WERI-Rb-1 (cell line): ENCODE results near the gene C1orf52.

Experiments used
- DNase-seq: peaks from one replicate; pipeline ENCODE4 v3.0.0-alpha.2; 2020
- H3K27ac ChIP-seq: fragments of 250-450 bp; sonication (Bioruptor Pico); 2 replicates; pipeline ENCODE4 v1.5.1; 2020; ENCODE audit warnings: mild to moderate bottlenecking, moderate library complexity
- H3K27me3 ChIP-seq: fragments of 250-450 bp; sonication (Bioruptor Pico); 2 replicates; pipeline ENCODE4 v1.5.1; 2021; ENCODE audit warnings: mild to moderate bottlenecking, low read depth, moderate library complexity; ENCODE audit not compliant: insufficient read depth, severe bottlenecking
- H3K36me3 ChIP-seq: fragments of 250-450 bp; sonication (Bioruptor Pico); 2 replicates; pipeline ENCODE4 v1.5.1; 2020; ENCODE audit warnings: mild to moderate bottlenecking, moderate library complexity
- H3K4me3 ChIP-seq: 2 replicates; pipeline ENCODE4 v1.5.1; 2011; ENCODE audit warnings: low read depth, mild to moderate bottlenecking, control low read depth, low read length
- H3K9me3 ChIP-seq: fragments of 250-450 bp; sonication (Bioruptor Pico); 2 replicates; pipeline ENCODE4 v1.5.1; 2021; ENCODE audit warnings: mild to moderate bottlenecking, moderate library complexity; ENCODE audit not compliant: severe bottlenecking
- TF ChIP-seq, protein P1 (sequence below): IDR thresholded peaks from 2 replicates; pipeline ENCODE4 v1.5.1; 2011; ENCODE audit warnings: low read depth, mild to moderate bottlenecking, control low read depth, inconsistent platforms, low read length

C1orf52 gene

DNA sequence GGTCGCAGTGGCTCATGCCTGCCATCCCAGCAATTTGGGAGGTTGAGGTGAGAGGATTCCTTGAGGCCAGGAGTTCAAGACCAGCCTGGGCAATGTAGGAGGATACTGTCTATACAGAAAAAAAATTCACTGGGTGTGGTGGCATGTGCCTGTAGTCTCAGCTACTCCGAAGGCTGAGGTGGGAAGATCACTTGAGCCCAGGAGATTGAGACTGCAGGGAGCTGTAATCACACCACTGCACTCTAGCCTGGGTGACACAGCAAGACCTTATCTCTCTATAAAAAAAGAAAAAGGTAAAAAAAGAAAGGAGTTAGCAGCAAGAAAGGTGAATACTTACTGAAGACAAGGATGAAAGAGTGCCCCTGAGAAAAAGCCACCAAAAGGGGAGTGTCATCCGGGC is 40.7 kb upstream of the C1orf52 start:
- TF ChIP-seq, protein P1, sequence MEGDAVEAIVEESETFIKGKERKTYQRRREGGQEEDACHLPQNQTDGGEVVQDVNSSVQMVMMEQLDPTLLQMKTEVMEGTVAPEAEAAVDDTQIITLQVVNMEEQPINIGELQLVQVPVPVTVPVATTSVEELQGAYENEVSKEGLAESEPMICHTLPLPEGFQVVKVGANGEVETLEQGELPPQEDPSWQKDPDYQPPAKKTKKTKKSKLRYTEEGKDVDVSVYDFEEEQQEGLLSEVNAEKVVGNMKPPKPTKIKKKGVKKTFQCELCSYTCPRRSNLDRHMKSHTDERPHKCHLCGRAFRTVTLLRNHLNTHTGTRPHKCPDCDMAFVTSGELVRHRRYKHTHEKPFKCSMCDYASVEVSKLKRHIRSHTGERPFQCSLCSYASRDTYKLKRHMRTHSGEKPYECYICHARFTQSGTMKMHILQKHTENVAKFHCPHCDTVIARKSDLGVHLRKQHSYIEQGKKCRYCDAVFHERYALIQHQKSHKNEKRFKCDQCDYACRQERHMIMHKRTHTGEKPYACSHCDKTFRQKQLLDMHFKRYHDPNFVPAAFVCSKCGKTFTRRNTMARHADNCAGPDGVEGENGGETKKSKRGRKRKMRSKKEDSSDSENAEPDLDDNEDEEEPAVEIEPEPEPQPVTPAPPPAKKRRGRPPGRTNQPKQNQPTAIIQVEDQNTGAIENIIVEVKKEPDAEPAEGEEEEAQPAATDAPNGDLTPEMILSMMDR, result no peak
- Histone ChIP-seq H3K4me3 (no peak overlapping the region), H3K27me3 (no peaks in the 10 kb centered on the region), H3K27ac (no peak overlapping the region), H3K9me3 (no peaks in the 10 kb centered on the region), H3K36me3 (no peaks in the 10 kb centered on the region)
- no peak for DNase-seq

DNA sequence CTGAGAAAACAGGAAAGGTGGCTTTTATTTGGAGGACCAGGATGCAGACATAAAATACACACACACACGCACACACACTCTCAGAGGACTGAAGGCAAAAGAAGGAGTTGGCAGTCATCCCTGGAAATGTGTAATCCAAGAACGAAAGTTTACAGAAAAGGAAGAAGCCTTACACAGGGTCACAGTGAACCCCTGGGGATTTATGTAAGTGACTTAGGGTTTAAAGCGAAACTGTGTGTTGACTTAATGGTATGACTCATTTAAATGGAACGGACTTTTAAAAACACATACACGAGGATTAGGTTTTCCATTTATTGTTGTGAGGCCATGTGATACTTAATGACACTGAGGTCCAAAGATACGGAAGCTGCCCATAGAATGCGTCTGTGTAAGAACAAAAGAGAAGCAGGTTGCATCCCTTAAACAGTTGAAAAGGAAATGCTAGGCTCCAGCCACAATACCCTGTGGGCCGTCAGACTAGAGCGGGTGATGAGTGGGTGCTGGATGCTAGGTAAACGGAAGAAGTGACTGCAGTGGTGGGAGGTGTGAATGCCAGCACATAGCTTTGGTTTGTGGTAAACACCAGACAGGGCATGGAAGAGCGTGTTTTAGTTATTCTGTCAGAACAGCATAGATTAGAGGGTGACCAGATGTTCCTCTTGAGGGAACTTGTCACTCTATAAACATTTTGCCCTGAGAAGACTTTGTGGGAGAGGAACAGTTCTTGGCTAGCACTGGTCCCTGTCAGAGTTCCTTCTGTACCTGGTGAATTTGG is 38.6 kb upstream of the C1orf52 start:
- Histone ChIP-seq H3K4me3 (no peak overlapping the region), H3K27ac (no peak overlapping the region), H3K27me3 (no peaks in the 10 kb centered on the region), H3K9me3 (no peaks in the 10 kb centered on the region), H3K36me3 (no peaks in the 10 kb centered on the region)
- TF ChIP-seq, protein P1, result no peak
- DNase-seq, result no peak

DNA sequence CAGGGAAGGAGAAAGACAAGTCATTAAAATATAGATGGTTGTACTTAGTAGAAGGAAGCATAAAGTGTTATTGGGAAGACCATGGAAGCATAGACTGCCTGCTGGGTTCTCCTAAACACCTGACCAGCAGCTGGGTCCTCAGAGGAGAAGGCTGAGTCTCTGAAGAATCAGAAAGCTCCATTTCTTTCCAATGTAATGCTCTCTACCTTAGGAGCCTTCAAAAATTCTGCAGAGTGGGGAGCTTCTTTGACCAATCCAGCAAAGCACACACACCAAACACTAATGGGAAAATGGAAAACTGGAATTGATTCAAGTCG is 38.0 kb upstream of the C1orf52 start:
- Histone ChIP-seq H3K27ac (no peak overlapping the region), H3K27me3 (no peaks in the 10 kb centered on the region), H3K4me3 (no peak overlapping the region), H3K36me3 (no peaks in the 10 kb centered on the region), H3K9me3 (no peaks in the 10 kb centered on the region)
- TF ChIP-seq, protein P1, result no peak
- no peak for DNase-seq

- Histone ChIP-seq H3K36me3 (no peaks in the 10 kb centered on the region), H3K27me3 (no peaks in the 10 kb centered on the region), H3K9me3 (no peaks in the 10 kb centered on the region), H3K27ac (no peak overlapping the region), H3K4me3 (no peak overlapping the region)
- TF ChIP-seq, protein P1, result no peak
- no peak for DNase-seq
Observed at GRCh38 chr1:85296980-85297379, 37.5 kb upstream of the C1orf52 start.

DNA sequence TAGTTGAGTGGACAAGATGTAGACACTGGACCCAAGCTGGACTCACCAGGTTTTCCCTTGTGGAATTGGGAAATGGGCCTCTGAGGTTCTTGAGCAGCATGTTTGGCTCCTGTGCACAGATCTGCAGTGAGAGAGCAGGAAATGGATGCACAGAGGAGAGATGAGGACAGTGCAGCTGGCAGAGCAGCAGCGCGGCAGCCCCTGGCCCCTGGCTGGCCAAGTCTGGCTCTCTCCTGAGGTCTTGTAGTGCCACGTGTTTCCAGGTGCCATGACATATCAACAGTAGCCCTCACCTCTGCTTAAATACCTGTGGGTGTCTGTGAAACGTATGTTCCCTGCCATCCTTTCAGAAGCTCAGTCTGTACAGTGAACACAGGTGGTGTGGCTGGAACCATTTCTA is 36.2 kb upstream of the C1orf52 start:
- no peak overlapping the region for H3K27ac ChIP-seq
- H3K4me3 ChIP-seq, result no peak overlapping the region
- no peaks in the 10 kb centered on the region for H3K36me3 ChIP-seq
- DNase-seq, result no peak
- TF ChIP-seq, protein P1, result no peak
- H3K9me3 ChIP-seq, result no peaks in the 10 kb centered on the region
- H3K27me3 ChIP-seq, result no peaks in the 10 kb centered on the region

DNA sequence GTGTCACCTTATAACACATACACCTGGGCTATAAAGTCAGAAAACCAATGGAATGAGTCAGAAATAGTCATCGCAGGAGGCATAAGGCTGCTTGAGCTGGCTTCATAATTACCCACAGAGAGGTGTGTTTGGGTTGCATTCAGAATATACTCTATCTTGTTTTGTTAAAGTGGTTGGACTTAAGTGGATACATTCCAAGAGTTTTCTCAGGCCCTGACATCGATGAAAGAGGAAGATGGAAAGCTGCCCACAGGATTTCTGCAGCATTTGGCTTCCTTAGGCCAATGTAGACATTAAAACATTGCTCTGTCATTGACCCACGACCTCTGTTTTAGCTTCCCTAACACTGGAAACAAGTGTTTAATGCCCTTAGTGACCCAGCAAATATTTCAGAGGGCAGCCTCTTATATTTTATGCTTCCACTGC is 35.6 kb upstream of the C1orf52 start:
- Histone ChIP-seq H3K27me3 (no peaks in the 10 kb centered on the region), H3K36me3 (no peaks in the 10 kb centered on the region), H3K4me3 (no peak overlapping the region), H3K27ac (no peak overlapping the region), H3K9me3 (no peaks in the 10 kb centered on the region)
- DNase-seq, result no peak
- TF ChIP-seq, protein P1, result no peak
